T-helper 1 cell (primary cell): ENCODE data around the gene MLN.

Experiments
- DNase-seq, 5 donors: peaks; one replicate each; pipeline ENCODE4 v3.0.0-alpha.2; 2012 to 2020

MLN gene

GRCh38 chr6:33771146-33772081 lies 32.4 kb downstream of the MLN start:
- peak; percentile 32 to 64 (median 51) for DNase-seq

- DNase-seq: no peak
Observed at GRCh38 chr6:33770833-33771145, 33.0 kb downstream of the MLN start.

GRCh38 chr6:33770124-33770832 lies 33.5 kb downstream of the MLN start:
- DNase-seq: no peak

- DNase-seq: no peak
Observed at GRCh38 chr6:33769248-33769821, 34.5 kb downstream of the MLN start.

- DNase-seq: peak; percentile 26 to 67 (median 50)
Observed at GRCh38 chr6:33768644-33769120, 35.1 kb downstream of the MLN start.

- DNase-seq: no peak
Observed at GRCh38 chr6:33766921-33767907, 36.6 kb downstream of the MLN start.

GRCh38 chr6:33765368-33765767 lies 38.4 kb downstream of the MLN start:
- DNase-seq: no peak

GRCh38 chr6:33764036-33764435 lies 39.8 kb downstream of the MLN start:
- DNase-seq: no peak

GRCh38 chr6:33763483-33763882 lies 40.3 kb downstream of the MLN start:
- DNase-seq: no peak

- DNase-seq: no peak
Observed at GRCh38 chr6:33762713-33763112, 41.1 kb downstream of the MLN start.

GRCh38 chr6:33761922-33762629 lies 41.7 kb downstream of the MLN start:
- DNase-seq: peak in 3 of 5 donors; percentile 8 to 46 (median 10)

GRCh38 chr6:33761581-33761921 lies 42.3 kb downstream of the MLN start:
- no peak for DNase-seq

GRCh38 chr6:33759887-33760629 lies 43.7 kb downstream of the MLN start:
- no peak for DNase-seq

GRCh38 chr6:33758815-33759216 lies 45.0 kb downstream of the MLN start:
- DNase-seq: no peak

GRCh38 chr6:33757906-33758305 lies 45.9 kb downstream of the MLN start:
- no peak for DNase-seq

GRCh38 chr6:33757113-33757512 lies 46.7 kb downstream of the MLN start:
- no peak for DNase-seq

- DNase-seq: no peak
Observed at GRCh38 chr6:33756211-33756954, 47.4 kb downstream of the MLN start.

GRCh38 chr6:33755070-33755869 lies 48.5 kb downstream of the MLN start:
- no peak for DNase-seq

GRCh38 chr6:33754222-33754621 lies 49.6 kb downstream of the MLN start:
- no peak for DNase-seq
